Hepatocyte (in vitro differentiated cells): ENCODE data around the gene MGAT5. TPM values are rescaled to one million over a fixed set of nuclear protein-coding genes. Genes with fewer than 3 reads are reported as not detected.

ENCODE experiments used
- DNase-seq: peaks from one replicate; pipeline ENCODE4 v3.0.0-alpha.2; 2016; ENCODE audit warnings: low spot score
- H2AFZ ChIP-seq: fragments of 200-600 bp; sonication (generic); 2 replicates; pipeline ENCODE4 v1.6.0; 2016; ENCODE audit warnings: antibody characterized with exemption, mild to moderate bottlenecking
- H3K27ac ChIP-seq: fragments of 200-600 bp; sonication (generic); 2 replicates; pipeline ENCODE4 v1.5.1; 2016; ENCODE audit warnings: mild to moderate bottlenecking
- H3K27me3 ChIP-seq: fragments of 200-600 bp; sonication (generic); 2 replicates; pipeline ENCODE4 v1.6.1; 2016
- H3K36me3 ChIP-seq: fragments of 200-600 bp; sonication (generic); replicated peaks from 2 replicates; pipeline ENCODE4 v1.5.1; 2016; ENCODE audit warnings: low read depth; ENCODE audit not compliant: insufficient read depth
- H3K4me1 ChIP-seq: fragments of 200-600 bp; sonication (generic); 2 replicates; pipeline ENCODE4 v1.5.1; 2016; ENCODE audit warnings: mild to moderate bottlenecking, moderate library complexity; ENCODE audit not compliant: insufficient read depth
- H3K4me2 ChIP-seq: fragments of 200-600 bp; sonication (generic); 2 replicates; pipeline ENCODE4 v1.6.0; 2016
- H3K4me3 ChIP-seq: fragments of 200-600 bp; sonication (generic); 2 replicates; pipeline ENCODE4 v1.5.1; 2016; ENCODE audit warnings: mild to moderate bottlenecking
- H3K79me2 ChIP-seq: fragments of 200-600 bp; sonication (generic); 2 replicates; pipeline ENCODE4 v1.6.0; 2017; ENCODE audit warnings: mild to moderate bottlenecking
- H3K9me2 ChIP-seq: fragments of 200-600 bp; sonication (generic); replicated peaks from 2 replicates; pipeline ENCODE4 v1.6.0; 2017; ENCODE audit warnings: mild to moderate bottlenecking; ENCODE audit not compliant: insufficient read depth
- H3K9me3 ChIP-seq: fragments of 200-600 bp; sonication (generic); 2 replicates; pipeline ENCODE4 v1.5.1; 2016; ENCODE audit warnings: low read depth, mild to moderate bottlenecking
- H4K20me1 ChIP-seq: fragments of 200-600 bp; sonication (generic); 2 replicates; pipeline ENCODE4 v1.6.0; 2016; ENCODE audit warnings: mild to moderate bottlenecking; ENCODE audit not compliant: insufficient read depth, poor library complexity, severe bottlenecking
- EZH2 ChIP-seq: fragments of 200-600 bp; sonication (generic); IDR thresholded peaks from 2 replicates; pipeline ENCODE4 v1.6.1; 2016; ENCODE audit warnings: antibody characterized with exemption, mild to moderate bottlenecking, borderline replicate concordance
- EZH2phosphoT487 ChIP-seq: fragments of 200-600 bp; sonication (generic); IDR thresholded peaks from one replicate; pipeline ENCODE4 v1.6.1; 2018; ENCODE audit warnings: antibody characterized with exemption, mild to moderate bottlenecking, low read depth, moderate library complexity; ENCODE audit not compliant: unreplicated experiment, severe bottlenecking
- WGBS: methylation state at CpG from one replicate; pipeline ENCODE4 v1.1.6; 2016; ENCODE audit warnings: low lambda C conversion rate; ENCODE audit errors: missing lambda C conversion rate; 5-methylcytosine and 5-hydroxymethylcytosine counted together
- polyA plus RNA-seq: library from polyadenylated mRNA; unstranded; fragments of >200 nt; fragmentation: Nextera tagmentation; extraction: Ambion mirVana; gene quantifications from 2 replicates; pipeline ENCODE4 v1.2.1, GENCODE V29; 2016
- total RNA-seq: library from RNA; depleted of rRNA; stranded (reverse); fragments of >200 nt; gene quantifications from 2 replicates; pipeline ENCODE4 v1.2.3, GENCODE V29; 2014
- TF ChIP-seq, protein P1 (sequence below): fragments of 200-600 bp; sonication (generic); IDR thresholded peaks from 2 replicates; pipeline ENCODE4 v1.5.1; 2016; ENCODE audit warnings: antibody characterized with exemption, mild to moderate bottlenecking; ENCODE audit not compliant: poor library complexity

Gene MGAT5
- total and polyA plus RNA-seq, 2 experiments from 2014 or later = 9.1 to 30.2 TPM

- Histone ChIP-seq H3K36me3 (no peaks in the 10 kb centered on the region), H3K27me3 (no peaks in the 10 kb centered on the region), H3K9me3 (no peaks in the 10 kb centered on the region), H3K4me1 (no peaks in the 10 kb centered on the region), H3K79me2 (no peaks in the 10 kb centered on the region), H3K4me2 (no peak overlapping the region), H3K4me3 (no peak overlapping the region), H3K9me2 (no peaks in the 10 kb centered on the region), H4K20me1 (no peaks in the 10 kb centered on the region), H3K27ac (no peak overlapping the region), H2AFZ (no peak overlapping the region)
- no peak for TF ChIP-seq EZH2
- TF ChIP-seq, protein P1, sequence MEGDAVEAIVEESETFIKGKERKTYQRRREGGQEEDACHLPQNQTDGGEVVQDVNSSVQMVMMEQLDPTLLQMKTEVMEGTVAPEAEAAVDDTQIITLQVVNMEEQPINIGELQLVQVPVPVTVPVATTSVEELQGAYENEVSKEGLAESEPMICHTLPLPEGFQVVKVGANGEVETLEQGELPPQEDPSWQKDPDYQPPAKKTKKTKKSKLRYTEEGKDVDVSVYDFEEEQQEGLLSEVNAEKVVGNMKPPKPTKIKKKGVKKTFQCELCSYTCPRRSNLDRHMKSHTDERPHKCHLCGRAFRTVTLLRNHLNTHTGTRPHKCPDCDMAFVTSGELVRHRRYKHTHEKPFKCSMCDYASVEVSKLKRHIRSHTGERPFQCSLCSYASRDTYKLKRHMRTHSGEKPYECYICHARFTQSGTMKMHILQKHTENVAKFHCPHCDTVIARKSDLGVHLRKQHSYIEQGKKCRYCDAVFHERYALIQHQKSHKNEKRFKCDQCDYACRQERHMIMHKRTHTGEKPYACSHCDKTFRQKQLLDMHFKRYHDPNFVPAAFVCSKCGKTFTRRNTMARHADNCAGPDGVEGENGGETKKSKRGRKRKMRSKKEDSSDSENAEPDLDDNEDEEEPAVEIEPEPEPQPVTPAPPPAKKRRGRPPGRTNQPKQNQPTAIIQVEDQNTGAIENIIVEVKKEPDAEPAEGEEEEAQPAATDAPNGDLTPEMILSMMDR = no peak
- no peak for DNase-seq
- WGBS = 89% methylated on average over 7 of the region's 7 CpGs
Observed at GRCh38 chr2:134421556-134422328, 167.9 kb downstream of the MGAT5 start.

GRCh38 chr2:134425724-134426496, 172.0 kb downstream of the MGAT5 start:
- Histone ChIP-seq H3K4me1 (peaks cover under 1% of the 10 kb centered on the region), H3K79me2 (no peaks in the 10 kb centered on the region), H3K27ac (no peak overlapping the region), H3K4me3 (no peak overlapping the region), H3K9me3 (no peaks in the 10 kb centered on the region), H3K9me2 (no peaks in the 10 kb centered on the region), H4K20me1 (no peaks in the 10 kb centered on the region), H3K36me3 (no peaks in the 10 kb centered on the region), H2AFZ (no peak overlapping the region), H3K27me3 (no peaks in the 10 kb centered on the region), H3K4me2 (no peak overlapping the region)
- 94% methylated on average over 6 of the region's 6 CpGs for WGBS
- TF ChIP-seq, protein P1 = no peak
- no peak for DNase-seq

- no peak overlapping the region for H2AFZ ChIP-seq
- H3K9me3 ChIP-seq = no peaks in the 10 kb centered on the region
- no peak for DNase-seq
- H3K4me2 ChIP-seq = no peak overlapping the region
- H3K36me3 ChIP-seq = no peaks in the 10 kb centered on the region
- no peaks in the 10 kb centered on the region for H4K20me1 ChIP-seq
- no peaks in the 10 kb centered on the region for H3K9me2 ChIP-seq
- no peaks in the 10 kb centered on the region for H3K79me2 ChIP-seq
- 96% methylated on average over 3 of the region's 3 CpGs for WGBS
- H3K27ac ChIP-seq = no peak overlapping the region
- H3K27me3 ChIP-seq = no peaks in the 10 kb centered on the region
- TF ChIP-seq, protein P1 = no peak
- TF ChIP-seq EZH2phosphoT487 = no peak
- TF ChIP-seq EZH2 = no peak
- no peak overlapping the region for H3K4me3 ChIP-seq
- peaks cover 9% of the 10 kb centered on the region for H3K4me1 ChIP-seq
Observed at GRCh38 chr2:134426721-134427120, 172.8 kb downstream of the MGAT5 start.
